HEK293 (cell line): ENCODE measurements around the gene TOP2A.

Source experiments
- KLF16 ChIP-seq: fragments of 450-650 bp; formaldehyde crosslinking; IDR thresholded peaks from 2 replicates; pipeline ENCODE4 v1.5.1; 2017; ENCODE audit warnings: missing biosample characterization, missing genetic modification characterization
- REST ChIP-seq: fragments of 450-650 bp; formaldehyde crosslinking; IDR thresholded peaks from 2 replicates; pipeline ENCODE4 v1.5.1; 2016; ENCODE audit warnings: missing biosample characterization, missing genetic modification characterization
- TCF7L2 ChIP-seq: IDR thresholded peaks from 2 replicates; pipeline ENCODE4 v1.6.1; 2011; ENCODE audit warnings: low read depth, mild to moderate bottlenecking, inconsistent platforms, low read length, moderate library complexity, borderline replicate concordance
- ZBTB21 ChIP-seq: fragments of 450-650 bp; formaldehyde crosslinking; IDR thresholded peaks from 2 replicates; pipeline ENCODE4 v1.5.1; 2017; ENCODE audit warnings: missing biosample characterization, missing genetic modification characterization
- ZNF354C ChIP-seq: fragments of 450-650 bp; formaldehyde crosslinking; IDR thresholded peaks from 2 replicates; pipeline ENCODE4 v1.5.1; 2016; ENCODE audit warnings: missing biosample characterization, missing genetic modification characterization, low read depth, borderline replicate concordance
- ZNF660 ChIP-seq: fragments of 450-650 bp; IDR thresholded peaks from 2 replicates; pipeline ENCODE4 v1.5.1; 2018; ENCODE audit warnings: missing biosample characterization, mild to moderate bottlenecking, missing genetic modification characterization
- ZNF707 ChIP-seq: fragments of 450-650 bp; formaldehyde crosslinking; IDR thresholded peaks from 2 replicates; pipeline ENCODE4 v1.5.1; 2016; ENCODE audit warnings: missing biosample characterization, missing genetic modification characterization
- TF ChIP-seq, protein P1 (sequence below): fragments of 450-650 bp; formaldehyde crosslinking; IDR thresholded peaks from 2 replicates; pipeline ENCODE4 v1.5.1; 2016; ENCODE audit warnings: missing biosample characterization, missing genetic modification characterization

DNA sequence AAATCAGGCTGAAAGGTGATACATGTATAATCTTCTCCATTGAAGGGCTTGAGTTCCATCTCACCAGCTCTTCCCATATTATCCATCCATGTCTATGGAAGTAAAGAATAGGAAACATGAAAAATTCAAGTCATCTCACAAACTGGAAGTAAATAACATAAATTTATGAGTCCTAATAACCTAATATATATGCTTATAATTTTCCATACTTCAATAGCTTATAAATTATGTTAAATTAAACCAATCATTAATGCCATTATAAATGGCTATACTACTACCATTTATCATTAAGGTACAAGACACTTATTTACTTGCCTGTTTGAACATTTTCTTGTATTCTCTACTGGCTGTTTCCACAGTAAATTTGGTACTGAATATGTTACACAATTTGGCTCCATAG is 4.8 kb downstream of the TOP2A start:
- TF ChIP-seq TCF7L2 (no peak), ZNF354C (tag by site-specific recombination) (no peak), KLF16 (tag by site-specific recombination) (no peak), ZNF660 (tag by site-specific recombination) (no peak), REST (tag by site-specific recombination) (no peak), ZBTB21 (tag by site-specific recombination) (no peak), ZNF707 (tag by site-specific recombination) (no peak)
- TF ChIP-seq, protein P1, sequence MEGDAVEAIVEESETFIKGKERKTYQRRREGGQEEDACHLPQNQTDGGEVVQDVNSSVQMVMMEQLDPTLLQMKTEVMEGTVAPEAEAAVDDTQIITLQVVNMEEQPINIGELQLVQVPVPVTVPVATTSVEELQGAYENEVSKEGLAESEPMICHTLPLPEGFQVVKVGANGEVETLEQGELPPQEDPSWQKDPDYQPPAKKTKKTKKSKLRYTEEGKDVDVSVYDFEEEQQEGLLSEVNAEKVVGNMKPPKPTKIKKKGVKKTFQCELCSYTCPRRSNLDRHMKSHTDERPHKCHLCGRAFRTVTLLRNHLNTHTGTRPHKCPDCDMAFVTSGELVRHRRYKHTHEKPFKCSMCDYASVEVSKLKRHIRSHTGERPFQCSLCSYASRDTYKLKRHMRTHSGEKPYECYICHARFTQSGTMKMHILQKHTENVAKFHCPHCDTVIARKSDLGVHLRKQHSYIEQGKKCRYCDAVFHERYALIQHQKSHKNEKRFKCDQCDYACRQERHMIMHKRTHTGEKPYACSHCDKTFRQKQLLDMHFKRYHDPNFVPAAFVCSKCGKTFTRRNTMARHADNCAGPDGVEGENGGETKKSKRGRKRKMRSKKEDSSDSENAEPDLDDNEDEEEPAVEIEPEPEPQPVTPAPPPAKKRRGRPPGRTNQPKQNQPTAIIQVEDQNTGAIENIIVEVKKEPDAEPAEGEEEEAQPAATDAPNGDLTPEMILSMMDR (tag by site-specific recombination), result no peak
